B cell (primary cell): Measurements from ENCODE around the gene BRIP1.
"Not testable (repeated sequence)": the region's sequence is repeated elsewhere in the genome, so short reads cannot be mapped to it uniquely, and the experiment has no call there.

Source experiments
- EZH2 ChIP-seq: IDR thresholded peaks from 2 replicates; pipeline ENCODE4 v1.6.1; 2012; ENCODE audit warnings: borderline replicate concordance, low read depth, mild to moderate bottlenecking, moderate library complexity, low read length; ENCODE audit not compliant: insufficient read depth, poor library complexity, severe bottlenecking
- TF ChIP-seq, protein P1 (sequence below): fragments of 200-600 bp; IDR thresholded peaks from one replicate; pipeline ENCODE4 v1.8.0; 2022; ENCODE audit warnings: antibody characterized with exemption, mild to moderate bottlenecking

DNA sequence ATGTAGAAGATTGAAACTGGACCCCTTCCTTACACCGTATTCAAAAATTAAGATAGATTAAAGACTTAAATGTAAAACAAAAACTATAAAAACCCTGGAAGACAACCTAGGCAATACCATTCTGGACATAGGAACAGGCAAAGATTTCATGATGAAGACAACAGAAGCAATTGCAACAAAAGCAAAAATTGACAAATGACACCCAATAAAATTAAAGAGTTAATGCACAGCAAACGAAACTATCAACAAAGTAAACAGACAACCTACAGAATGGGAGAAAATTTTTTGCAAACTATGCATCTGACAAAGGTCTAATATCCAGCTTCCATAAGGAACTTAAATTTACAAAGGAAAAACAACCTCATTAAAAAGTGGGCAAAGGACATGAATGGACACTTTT lies 37.1 kb downstream of the BRIP1 start:
- TF ChIP-seq, protein P1, sequence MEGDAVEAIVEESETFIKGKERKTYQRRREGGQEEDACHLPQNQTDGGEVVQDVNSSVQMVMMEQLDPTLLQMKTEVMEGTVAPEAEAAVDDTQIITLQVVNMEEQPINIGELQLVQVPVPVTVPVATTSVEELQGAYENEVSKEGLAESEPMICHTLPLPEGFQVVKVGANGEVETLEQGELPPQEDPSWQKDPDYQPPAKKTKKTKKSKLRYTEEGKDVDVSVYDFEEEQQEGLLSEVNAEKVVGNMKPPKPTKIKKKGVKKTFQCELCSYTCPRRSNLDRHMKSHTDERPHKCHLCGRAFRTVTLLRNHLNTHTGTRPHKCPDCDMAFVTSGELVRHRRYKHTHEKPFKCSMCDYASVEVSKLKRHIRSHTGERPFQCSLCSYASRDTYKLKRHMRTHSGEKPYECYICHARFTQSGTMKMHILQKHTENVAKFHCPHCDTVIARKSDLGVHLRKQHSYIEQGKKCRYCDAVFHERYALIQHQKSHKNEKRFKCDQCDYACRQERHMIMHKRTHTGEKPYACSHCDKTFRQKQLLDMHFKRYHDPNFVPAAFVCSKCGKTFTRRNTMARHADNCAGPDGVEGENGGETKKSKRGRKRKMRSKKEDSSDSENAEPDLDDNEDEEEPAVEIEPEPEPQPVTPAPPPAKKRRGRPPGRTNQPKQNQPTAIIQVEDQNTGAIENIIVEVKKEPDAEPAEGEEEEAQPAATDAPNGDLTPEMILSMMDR, result not testable (repeated sequence)
- not testable (repeated sequence) for TF ChIP-seq EZH2
